ENCODE data around the gene ALG2.

GRCh38 chr9:99253772-99254431, 32.2 kb upstream of the ALG2 start:
- TF ChIP-seq CTCF (IDR thresholded peaks at IDR 0.05; ENCODE audit: insufficient read depth, low read length) (no peak), REST (IDR thresholded peaks at IDR 0.05; ENCODE audit: insufficient replicate concordance, low read depth) (no peak), GABPA (IDR thresholded peaks at IDR 0.05; ENCODE audit: low read depth) (no peak), SPI1 (IDR thresholded peaks at IDR 0.05; ENCODE audit: borderline replicate concordance, low read depth) (no peak)

All from HL-60 (cell line).